Rectal smooth muscle tissue (tissue), 1 donor: ENCODE measurements around the gene DDX54.

Source experiments
- H3K27ac ChIP-seq: one replicate; pipeline ENCODE4 v1.7.0; 2013; ENCODE audit warnings: low read depth, low read length, inconsistent platforms
- H3K27me3 ChIP-seq: one replicate; pipeline ENCODE4 v1.7.0; 2013; ENCODE audit warnings: low read length; ENCODE audit not compliant: control insufficient read depth, insufficient read depth
- H3K36me3 ChIP-seq: one replicate; pipeline ENCODE4 v1.7.0; 2013; ENCODE audit warnings: low read length; ENCODE audit not compliant: control insufficient read depth, insufficient read depth
- H3K4me1 ChIP-seq: one replicate; pipeline ENCODE4 v1.7.0; 2013; ENCODE audit warnings: low read length; ENCODE audit not compliant: control insufficient read depth, insufficient read depth
- H3K4me3 ChIP-seq: one replicate; pipeline ENCODE4 v1.7.0; 2013; ENCODE audit warnings: low read length
- H3K9ac ChIP-seq: one replicate; pipeline ENCODE4 v1.7.0; 2013; ENCODE audit warnings: low read length

Gene DDX54

DNA sequence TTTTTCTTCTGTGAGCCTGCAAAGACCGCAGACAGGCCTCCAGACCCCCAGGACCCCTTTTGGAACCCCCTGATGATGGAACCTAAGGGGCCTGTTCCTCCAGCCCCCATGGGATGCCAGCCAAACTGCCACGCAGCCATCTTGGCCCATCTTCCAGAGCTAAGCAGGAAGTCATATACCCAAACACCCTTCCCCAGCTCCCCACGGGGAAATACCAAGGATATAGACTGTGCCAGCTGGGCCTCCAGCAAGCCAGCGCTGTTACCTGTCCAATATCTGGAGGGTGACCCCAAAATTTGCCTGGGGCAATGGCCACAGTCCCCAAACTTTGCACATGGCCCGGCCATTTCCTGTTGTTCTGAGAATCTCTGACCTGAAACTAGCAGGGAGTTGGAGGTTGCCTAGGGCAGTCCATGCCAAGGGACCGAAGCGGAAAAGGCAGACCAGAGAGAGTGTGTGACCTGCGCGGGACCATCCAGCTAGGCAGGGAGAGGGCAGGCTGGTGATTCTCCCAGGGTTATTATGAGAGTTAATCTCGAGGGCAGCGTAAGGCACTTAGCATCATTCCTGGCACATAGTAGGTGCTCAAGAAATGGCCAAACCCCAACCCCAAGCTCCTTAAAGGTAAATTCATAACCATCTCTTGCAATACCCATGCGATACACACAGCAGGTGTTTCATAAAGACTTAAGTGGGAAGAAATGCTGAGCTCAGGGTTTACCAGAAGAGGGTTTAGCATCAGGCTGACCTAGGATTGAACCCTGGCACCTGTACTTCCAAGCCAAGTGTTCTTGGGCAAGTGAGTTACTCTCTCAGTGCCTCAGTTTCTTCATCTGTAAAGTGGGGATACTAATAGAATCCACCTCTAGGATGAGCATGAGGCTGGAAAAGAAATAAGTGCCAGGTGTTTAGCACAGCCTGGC is 47.2 kb downstream of the DDX54 start:
- no peak overlapping the region for H3K4me3 ChIP-seq
- H3K27ac ChIP-seq, result no peak overlapping the region
- peaks cover 5% of the 10 kb centered on the region for H3K27me3 ChIP-seq
- no peaks in the 10 kb centered on the region for H3K36me3 ChIP-seq
- no peak overlapping the region for H3K9ac ChIP-seq
- H3K4me1 ChIP-seq, result no peaks in the 10 kb centered on the region

DNA sequence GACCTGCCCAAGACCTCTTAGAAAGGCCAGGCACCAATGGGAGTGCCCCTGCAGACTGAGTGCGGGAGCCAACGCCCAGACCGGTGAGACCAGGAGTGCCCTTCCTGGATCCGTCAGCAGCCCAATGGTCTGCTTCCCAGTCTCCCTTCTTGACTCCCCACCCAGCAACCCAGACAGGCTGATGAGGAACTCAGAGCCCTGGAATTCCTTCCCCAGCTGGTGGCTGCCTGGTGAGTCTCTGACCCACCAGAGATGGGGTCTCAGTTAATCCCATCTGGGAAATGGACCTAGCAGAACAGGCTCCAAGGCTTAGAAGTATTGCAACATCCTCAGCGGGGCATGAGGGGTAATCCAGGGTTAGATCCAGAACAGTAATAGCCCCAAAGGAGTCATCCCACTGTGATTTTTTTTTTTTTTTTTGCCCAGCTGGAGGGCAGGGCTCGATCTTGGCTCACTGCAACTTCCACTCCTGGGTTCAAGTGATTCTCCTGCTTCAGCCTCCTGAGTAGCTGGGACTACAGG is 48.2 kb downstream of the DDX54 start:
- H3K27me3 ChIP-seq, result peaks cover 5% of the 10 kb centered on the region
- H3K4me1 ChIP-seq, result no peaks in the 10 kb centered on the region
- no peak overlapping the region for H3K27ac ChIP-seq
- H3K36me3 ChIP-seq, result no peaks in the 10 kb centered on the region
- no peak overlapping the region for H3K9ac ChIP-seq
- no peak overlapping the region for H3K4me3 ChIP-seq

DNA sequence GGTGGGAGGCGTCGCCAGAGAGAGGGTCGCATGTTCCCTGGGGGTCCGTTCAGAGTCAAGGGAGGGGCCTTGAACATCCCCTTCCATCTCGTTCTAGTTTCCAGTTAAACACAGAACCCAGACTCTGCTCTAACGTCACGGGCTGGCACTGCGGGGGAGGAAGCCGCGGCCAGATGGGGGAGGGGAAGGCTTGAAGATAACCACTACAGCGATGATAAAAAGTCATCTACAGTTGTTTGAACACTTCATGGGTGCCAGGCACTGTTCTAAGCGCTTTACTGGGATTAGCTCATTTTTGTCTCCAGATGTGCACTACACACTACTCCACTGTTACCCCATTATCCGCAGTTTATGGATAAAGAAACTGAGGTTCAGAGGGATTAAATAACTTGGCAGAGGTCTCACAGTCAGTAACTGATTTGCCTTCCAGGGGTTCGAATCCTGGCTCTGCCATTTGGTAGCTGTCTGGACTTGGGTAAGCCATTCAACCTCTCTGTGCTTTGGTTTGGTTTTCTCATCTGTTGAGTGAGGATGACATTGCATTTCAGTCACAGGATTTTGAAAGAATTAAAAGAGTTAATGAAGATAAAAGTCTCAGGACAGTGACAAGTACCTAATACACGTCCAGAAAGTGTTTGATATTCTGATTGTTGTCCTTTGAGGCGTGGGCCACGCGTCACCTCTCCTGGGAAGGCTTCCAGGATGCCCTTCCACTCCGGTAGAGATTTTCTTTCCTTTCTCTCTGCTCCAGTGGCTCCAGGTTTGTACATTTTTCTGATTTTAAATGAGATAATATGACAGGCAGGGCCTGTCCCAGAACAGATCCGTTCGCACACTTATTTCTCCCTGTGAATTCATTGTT is 48.9 kb downstream of the DDX54 start:
- Histone ChIP-seq H3K27me3 (peaks cover 5% of the 10 kb centered on the region), H3K27ac (no peak overlapping the region), H3K4me3 (peak overlapping the region; percentile 41), H3K9ac (no peak overlapping the region), H3K36me3 (no peaks in the 10 kb centered on the region), H3K4me1 (no peaks in the 10 kb centered on the region)

DNA sequence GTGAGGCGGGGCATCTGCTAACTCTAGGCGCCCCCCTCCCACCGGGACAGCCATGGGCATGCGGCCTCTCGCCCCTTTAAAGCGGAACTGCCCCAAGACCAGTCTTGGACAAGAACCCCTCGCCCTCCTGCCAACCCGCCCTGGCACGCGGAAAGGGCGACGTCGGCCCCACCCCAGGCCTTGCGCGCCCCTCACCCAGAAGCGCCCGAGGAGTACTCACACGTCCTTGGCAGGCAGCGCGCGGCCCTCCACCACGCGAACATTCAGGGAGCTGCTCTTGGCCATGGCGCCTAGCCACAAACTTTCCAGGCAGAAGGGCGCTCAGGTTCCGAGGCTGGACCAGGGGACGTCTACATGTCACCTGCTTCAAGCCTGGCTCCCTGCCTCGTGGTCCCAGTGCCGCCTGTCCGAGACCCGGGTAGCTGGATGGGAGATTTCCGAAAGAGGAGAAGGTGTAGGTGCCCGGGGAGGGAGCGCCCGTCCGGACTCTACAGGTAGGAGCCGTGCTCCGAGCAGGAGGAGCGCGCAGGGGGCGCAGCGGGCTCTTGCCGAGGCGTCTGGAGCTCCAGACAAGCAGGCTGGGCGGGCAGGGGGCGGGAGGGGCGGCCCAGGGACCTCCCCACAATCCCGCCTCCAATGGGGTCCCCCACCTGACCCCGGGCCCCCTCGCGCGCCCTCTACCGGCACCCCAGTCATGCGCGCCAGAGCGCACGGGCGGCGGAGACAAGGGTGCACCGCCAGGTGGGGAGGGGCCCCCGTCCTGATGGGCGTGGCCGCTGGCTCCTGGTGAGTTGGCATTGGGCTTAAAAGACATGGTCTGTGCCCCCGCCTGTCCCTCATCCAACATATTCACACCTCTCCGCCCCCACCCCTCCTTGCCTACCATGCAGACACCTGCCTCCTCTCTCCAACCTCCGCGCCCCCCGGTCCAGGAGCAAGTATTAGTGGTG is 49.8 kb downstream of the DDX54 start, which contains the start of gene RASAL1:
TSS of gene RASAL1 (minus strand) at position 584 of the 950 bp plus-strand sequence. CDS start at position 285, 299 bp downstream.
- H3K4me1 ChIP-seq, result no peaks in the 10 kb centered on the region
- peak within 1 kb of the TSS; percentile 54 for H3K4me3 ChIP-seq
- H3K27ac ChIP-seq, result no peak within 1 kb of the TSS
- peaks cover 5% of the 10 kb centered on the region for H3K27me3 ChIP-seq
- no peak within 1 kb of the TSS for H3K9ac ChIP-seq
- H3K36me3 ChIP-seq, result no peaks in the 10 kb centered on the region

DNA sequence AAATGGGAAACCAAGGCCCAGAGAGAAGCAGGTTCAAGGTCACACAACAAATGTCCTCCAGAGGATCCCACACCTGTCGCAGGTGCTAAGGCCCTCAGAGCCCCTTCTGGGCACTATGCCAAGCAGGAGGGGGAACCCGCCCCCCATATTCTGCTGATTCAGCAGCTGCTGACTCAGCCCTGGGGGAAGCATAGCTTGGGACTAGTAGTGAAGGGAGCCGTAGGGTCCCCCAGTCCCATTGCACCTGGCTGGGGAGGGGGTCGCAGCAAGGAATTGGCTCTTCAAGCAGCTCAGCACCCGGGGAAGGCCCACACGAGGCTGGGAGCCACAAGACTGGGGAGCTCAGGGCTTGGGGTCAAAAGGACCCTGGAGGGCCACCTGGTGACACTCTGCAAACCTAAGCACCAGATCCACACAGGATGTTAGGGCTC is 50.7 kb downstream of the DDX54 start:
- Histone ChIP-seq H3K27me3 (peaks cover 5% of the 10 kb centered on the region), H3K27ac (no peak overlapping the region), H3K9ac (no peak overlapping the region), H3K36me3 (no peaks in the 10 kb centered on the region), H3K4me3 (peak overlapping the region; percentile 20), H3K4me1 (no peaks in the 10 kb centered on the region)

DNA sequence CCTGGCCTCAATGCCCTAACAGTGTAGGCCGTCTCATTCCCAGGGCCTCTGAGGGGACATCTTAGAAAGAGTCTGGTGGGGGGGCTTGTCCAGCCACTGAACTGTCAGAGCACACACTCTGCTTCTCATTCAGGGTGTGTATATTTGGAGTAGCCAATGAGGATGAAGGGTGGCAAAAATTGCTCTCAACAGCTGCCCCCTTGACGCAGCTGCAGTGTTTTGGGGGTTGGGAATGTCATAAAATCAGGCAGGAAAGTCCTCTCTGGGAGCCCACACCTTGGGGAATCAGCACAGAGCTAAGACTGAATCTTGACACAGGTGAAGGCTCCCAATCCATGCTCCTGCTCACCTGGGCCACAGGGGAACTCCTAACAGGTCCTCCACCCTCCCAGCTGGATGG is 51.2 kb downstream of the DDX54 start:
- H3K4me3 ChIP-seq, result no peak overlapping the region
- H3K36me3 ChIP-seq, result no peaks in the 10 kb centered on the region
- no peak overlapping the region for H3K9ac ChIP-seq
- peaks cover 5% of the 10 kb centered on the region for H3K27me3 ChIP-seq
- H3K4me1 ChIP-seq, result no peaks in the 10 kb centered on the region
- no peak overlapping the region for H3K27ac ChIP-seq

DNA sequence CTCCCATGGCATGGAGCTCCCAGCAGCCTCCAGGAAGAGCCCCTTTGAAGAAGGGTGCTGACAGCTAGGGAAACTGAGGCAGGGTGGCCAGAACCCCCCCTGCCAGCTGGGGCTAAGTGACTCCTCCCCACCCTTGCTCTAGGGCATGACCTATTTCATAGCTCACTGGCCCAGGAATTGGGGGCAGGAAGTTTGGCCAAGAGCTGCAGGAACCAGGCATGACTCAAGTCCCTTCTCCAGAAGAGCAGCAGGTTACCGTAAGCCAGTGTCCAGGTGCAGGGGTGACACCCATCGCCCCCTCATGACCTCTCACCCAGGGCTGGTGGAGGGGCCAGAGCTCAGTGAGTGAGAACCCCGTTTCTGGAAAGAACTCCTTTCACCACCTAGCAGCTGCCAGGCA is 51.6 kb downstream of the DDX54 start:
- no peak overlapping the region for H3K9ac ChIP-seq
- no peaks in the 10 kb centered on the region for H3K4me1 ChIP-seq
- no peak overlapping the region for H3K4me3 ChIP-seq
- H3K36me3 ChIP-seq, result no peaks in the 10 kb centered on the region
- no peak overlapping the region for H3K27ac ChIP-seq
- H3K27me3 ChIP-seq, result peaks cover 5% of the 10 kb centered on the region

DNA sequence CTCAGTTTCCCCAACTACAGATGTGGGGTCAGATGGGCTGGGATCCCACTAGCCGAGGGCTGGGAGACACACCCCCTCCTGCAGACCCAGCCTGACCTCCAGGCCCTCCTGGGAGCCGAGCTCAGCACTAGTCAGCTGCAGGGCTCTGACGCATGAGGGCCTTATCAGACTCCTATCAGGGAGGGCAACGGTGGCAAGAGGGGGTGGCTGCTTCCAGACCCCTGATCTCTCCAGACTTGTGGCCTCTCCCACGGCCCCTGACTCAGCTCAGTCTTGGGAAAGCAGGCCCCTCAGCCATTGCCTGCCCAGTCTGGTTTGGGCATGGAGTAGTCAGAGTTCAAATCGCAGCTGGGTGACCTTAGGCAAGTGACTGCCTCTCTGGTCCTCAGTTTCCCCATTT is 52.2 kb downstream of the DDX54 start:
- H3K9ac ChIP-seq, result no peak overlapping the region
- no peak overlapping the region for H3K27ac ChIP-seq
- H3K4me1 ChIP-seq, result no peaks in the 10 kb centered on the region
- peaks cover 5% of the 10 kb centered on the region for H3K27me3 ChIP-seq
- H3K36me3 ChIP-seq, result no peaks in the 10 kb centered on the region
- H3K4me3 ChIP-seq, result no peak overlapping the region

DNA sequence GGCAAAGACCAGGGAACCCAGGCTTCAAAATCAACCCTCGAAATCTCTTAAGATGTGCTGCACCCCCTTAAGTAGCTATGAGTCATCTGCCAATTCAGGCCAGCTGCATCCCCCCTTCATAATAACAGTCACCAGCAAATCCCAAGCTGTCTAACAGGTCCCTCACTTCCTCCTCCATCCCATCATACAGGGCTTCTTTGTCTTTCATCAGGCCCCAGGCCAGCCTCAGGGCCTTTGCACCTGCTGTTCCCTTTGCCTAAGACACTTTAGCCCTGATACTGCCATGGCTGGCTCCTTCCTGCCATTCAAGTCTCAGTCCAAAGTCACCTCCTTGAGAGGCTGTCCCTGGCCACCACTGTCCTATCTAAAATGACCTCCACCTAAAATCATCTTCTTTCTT is 53.7 kb downstream of the DDX54 start:
- Histone ChIP-seq H3K27ac (no peak overlapping the region), H3K36me3 (no peaks in the 10 kb centered on the region), H3K27me3 (peaks cover 3% of the 10 kb centered on the region), H3K4me3 (no peak overlapping the region), H3K9ac (no peak overlapping the region), H3K4me1 (no peaks in the 10 kb centered on the region)

DNA sequence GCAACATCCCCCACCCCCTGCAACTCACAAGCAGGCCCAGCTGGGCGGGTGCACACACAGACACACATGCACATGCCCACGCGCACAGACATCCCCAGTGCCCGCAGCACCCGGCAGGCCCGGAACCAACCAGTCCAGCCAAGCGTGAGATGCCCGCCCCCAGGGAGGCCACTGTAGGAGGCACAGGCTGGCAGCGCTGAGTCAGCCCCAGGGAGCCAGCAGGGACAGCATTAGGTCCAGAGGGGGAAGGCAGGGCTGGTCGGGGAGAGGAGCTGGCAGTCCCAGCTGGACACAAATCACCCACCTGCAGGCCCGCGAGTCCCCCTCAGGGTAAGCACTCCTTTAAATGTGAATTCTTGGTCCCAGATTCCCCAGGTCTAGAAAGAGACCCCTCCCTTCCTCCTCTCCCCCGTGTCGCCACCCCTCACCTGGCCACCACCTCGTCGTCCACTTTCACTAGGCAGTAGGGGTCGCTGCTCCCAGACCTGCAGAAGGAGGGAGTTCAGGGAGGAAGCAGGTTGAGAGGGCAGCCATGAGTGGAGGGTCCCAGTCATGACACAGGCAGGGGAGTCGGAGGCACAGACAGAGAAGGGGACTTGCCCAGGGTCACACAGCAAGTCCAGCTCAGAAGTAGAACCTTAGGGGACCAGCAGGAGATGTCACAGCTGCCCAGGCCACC is 54.7 kb downstream of the DDX54 start:
- Histone ChIP-seq H3K27me3 (peaks cover 3% of the 10 kb centered on the region), H3K4me1 (no peaks in the 10 kb centered on the region), H3K9ac (no peak overlapping the region), H3K36me3 (no peaks in the 10 kb centered on the region), H3K27ac (no peak overlapping the region), H3K4me3 (no peak overlapping the region)

DNA sequence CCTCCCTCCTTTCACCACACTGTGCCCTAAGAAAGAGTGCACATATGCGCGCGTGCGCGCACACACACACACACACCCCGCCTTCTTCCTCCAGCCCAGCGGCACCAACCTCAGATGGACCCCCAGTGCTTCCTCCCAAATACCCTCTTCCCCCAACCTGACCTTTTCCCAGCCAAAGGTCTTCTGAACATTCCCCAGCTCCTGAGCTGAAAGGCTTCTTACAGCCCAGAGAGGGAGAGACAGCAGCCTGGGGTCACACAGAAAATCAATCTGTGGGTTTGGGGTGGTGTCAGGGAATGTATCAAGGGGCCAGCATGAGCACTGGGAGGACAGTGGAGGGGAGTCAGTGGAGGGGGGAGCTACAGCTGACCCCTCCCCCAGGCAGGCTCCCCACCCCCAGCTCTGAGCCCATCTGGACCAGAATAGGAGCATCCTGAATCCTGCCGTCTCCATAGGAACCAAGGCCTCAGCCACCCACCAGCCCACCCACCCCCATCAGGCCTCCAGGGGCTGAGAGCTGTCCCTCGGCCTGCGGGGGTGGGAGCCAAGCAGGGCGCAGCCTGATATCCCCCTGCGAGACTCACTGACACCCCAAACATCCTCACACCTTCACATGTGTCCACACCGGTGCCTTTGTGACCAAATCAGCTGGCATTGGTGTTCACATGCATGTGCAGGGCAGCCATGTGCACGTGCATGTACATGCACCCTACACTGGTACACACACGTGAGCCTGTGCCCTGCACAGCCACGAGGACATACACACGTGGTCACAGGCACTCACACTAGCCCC is 55.4 kb downstream of the DDX54 start:
- Histone ChIP-seq H3K4me1 (no peaks in the 10 kb centered on the region), H3K4me3 (no peak overlapping the region), H3K9ac (no peak overlapping the region), H3K27me3 (peaks cover 3% of the 10 kb centered on the region), H3K27ac (no peak overlapping the region), H3K36me3 (no peaks in the 10 kb centered on the region)
